Measurements from ENCODE around the gene FOXF1. TPM values are rescaled to one million over a fixed set of nuclear protein-coding genes. Genes with fewer than 3 reads are reported as not detected.

FOXF1 gene
- total RNA-seq, 1 experiment from 2014 or later, result not detected

- POLR2A ChIA-PET, result no interaction called here
- no peak overlapping the region for H3K4me3 Mint-ChIP-seq
- TF ChIP-seq NFATC4 (CRISPR knock-in tag; IDR thresholded peaks at IDR 0.05) (no peak), PREB (CRISPR knock-in tag; IDR thresholded peaks at IDR 0.05; ENCODE audit: borderline replicate concordance) (no peak), ZNF232 (CRISPR knock-in tag; IDR thresholded peaks at IDR 0.05) (no peak), ELF4 (CRISPR knock-in tag; IDR thresholded peaks at IDR 0.05; ENCODE audit: low read depth) (no peak), RORB (CRISPR knock-in tag; IDR thresholded peaks at IDR 0.05) (no peak), SMAD4 (CRISPR knock-in tag; IDR thresholded peaks at IDR 0.05) (no peak), HMGA2 (CRISPR knock-in tag; IDR thresholded peaks at IDR 0.05) (no peak), ETV6 (CRISPR knock-in tag; IDR thresholded peaks at IDR 0.05) (no peak), RELA (CRISPR knock-in tag; IDR thresholded peaks at IDR 0.05; ENCODE audit: borderline replicate concordance) (no peak), SMAD3 (CRISPR knock-in tag; IDR thresholded peaks at IDR 0.05; ENCODE audit: borderline replicate concordance) (no peak), CREM (CRISPR knock-in tag; IDR thresholded peaks at IDR 0.05) (no peak), IRF2 (CRISPR knock-in tag; IDR thresholded peaks at IDR 0.05; ENCODE audit: borderline replicate concordance, low read depth) (no peak), EMX1 (CRISPR knock-in tag; IDR thresholded peaks at IDR 0.05) (no peak), ZBTB43 (CRISPR knock-in tag; IDR thresholded peaks at IDR 0.05) (no peak), E2F1 (CRISPR knock-in tag; IDR thresholded peaks at IDR 0.05) (no peak), MYBL2 (CRISPR knock-in tag; IDR thresholded peaks at IDR 0.05) (no peak), NR2C2 (CRISPR knock-in tag; IDR thresholded peaks at IDR 0.05) (no peak)
- ATAC-seq (no peak), DNase-seq (ENCODE audit: low spot score) (no peak)
- H3K27ac Mint-ChIP-seq, result no peak overlapping the region
- peaks cover 23% of the 10 kb centered on the region for H3K27me3 Mint-ChIP-seq (ENCODE audit: low read depth)
- H3K4me1 Mint-ChIP-seq, result no peaks in the 10 kb centered on the region; the same call in 1 of the 2 replicates
- H3K9me3 Mint-ChIP-seq, result peaks cover 13% of the 10 kb centered on the region; the same call in 1 of the 2 replicates
- CTCF ChIA-PET, result no interaction called here
- no peaks in the 10 kb centered on the region; the same call in 1 of the 2 replicates for H3K36me3 Mint-ChIP-seq
Observed at GRCh38 chr16:86524029-86524428, 13.7 kb downstream of the FOXF1 start.

GRCh38 chr16:86525696-86526095 lies 15.4 kb downstream of the FOXF1 start:
- H3K9me3 Mint-ChIP-seq, result peaks cover 13% of the 10 kb centered on the region; the same call in 1 of the 2 replicates
- H3K4me3 Mint-ChIP-seq, result no peak overlapping the region
- CTCF ChIA-PET, result interaction anchor here (0.9 to 1.1 kb wide), 2 partner anchors 453 to 706 kb away, joined by 3 read pairs; no protein-coding TSS in a partner anchor
- no peaks in the 10 kb centered on the region for H3K4me1 Mint-ChIP-seq
- H3K36me3 Mint-ChIP-seq, result peaks cover 2% of the 10 kb centered on the region; the same call in 1 of the 2 replicates
- H3K27ac Mint-ChIP-seq, result no peak overlapping the region
- POLR2A ChIA-PET, result no interaction called here
- peaks cover 8% of the 10 kb centered on the region for H3K27me3 Mint-ChIP-seq (ENCODE audit: low read depth)
- ATAC-seq (no peak), DNase-seq (ENCODE audit: low spot score) (no peak)
- no peak for TF ChIP-seq GABPB1 (CRISPR knock-in tag; IDR thresholded peaks at IDR 0.05)
- TF ChIP-seq ZSCAN18 (CRISPR knock-in tag; IDR thresholded peaks at IDR 0.05), result no peak
- TF ChIP-seq E2F1 (CRISPR knock-in tag; IDR thresholded peaks at IDR 0.05), result no peak
- no peak for TF ChIP-seq ZNF532 (CRISPR knock-in tag; IDR thresholded peaks at IDR 0.05; ENCODE audit: borderline replicate concordance)
- TF ChIP-seq JUN (CRISPR knock-in tag; IDR thresholded peaks at IDR 0.05), result no peak
- TF ChIP-seq MXD4 (CRISPR knock-in tag; IDR thresholded peaks at IDR 0.05; ENCODE audit: borderline replicate concordance), result no peak
- TF ChIP-seq ZNF138 (CRISPR knock-in tag; conservative IDR thresholded peaks at IDR 0.05), result no peak
- TF ChIP-seq CTCF (IDR thresholded peaks at IDR 0.05), result no peak
- no peak for TF ChIP-seq GRHL2 (CRISPR knock-in tag; IDR thresholded peaks at IDR 0.05; ENCODE audit: insufficient replicate concordance, severe bottlenecking)
- TF ChIP-seq SMAD3 (CRISPR knock-in tag; IDR thresholded peaks at IDR 0.05; ENCODE audit: borderline replicate concordance), result no peak

Data from WTC11 (cell line).